H9 (cell line): Measurements from ENCODE around the gene TDRD9. TPM values are rescaled to one million over a fixed set of nuclear protein-coding genes. Genes with fewer than 3 reads are reported as not detected.

ENCODE experiments used
- DNase-seq: peaks from one replicate; pipeline ENCODE4 v3.0.0-alpha.2; 2017
- H2AFZ ChIP-seq: one replicate; pipeline ENCODE4 v1.6.1; 2013; ENCODE audit warnings: mild to moderate bottlenecking, low read length, control low read depth, moderate library complexity
- H2AK5ac ChIP-seq: 2 replicates; pipeline ENCODE4 v1.6.1; 2013; ENCODE audit warnings: low read length, control low read depth, mixed read lengths; ENCODE audit not compliant: insufficient read length
- H2BK120ac ChIP-seq: one replicate; pipeline ENCODE4 v1.6.1; 2013; ENCODE audit warnings: low read depth, mild to moderate bottlenecking, low read length, control low read depth, inconsistent platforms; ENCODE audit not compliant: poor library complexity, severe bottlenecking
- H2BK12ac ChIP-seq: 2 replicates; pipeline ENCODE4 v1.6.1; 2013; ENCODE audit warnings: low read length, control low read depth, mixed read lengths, low read depth; ENCODE audit not compliant: insufficient read length
- H2BK15ac ChIP-seq: 2 replicates; pipeline ENCODE4 v1.6.1; 2013; ENCODE audit warnings: low read depth, low read length, control low read depth
- H2BK20ac ChIP-seq: one replicate; pipeline ENCODE4 v1.6.1; 2013; ENCODE audit warnings: low read depth, mild to moderate bottlenecking, low read length, control low read depth, inconsistent platforms; ENCODE audit not compliant: poor library complexity, severe bottlenecking
- H2BK5ac ChIP-seq: 2 replicates; pipeline ENCODE4 v1.6.1; 2013; ENCODE audit warnings: low read length, control low read depth, mixed read lengths; ENCODE audit not compliant: insufficient read length
- H3K14ac ChIP-seq: 2 replicates; pipeline ENCODE4 v1.6.1; 2013; ENCODE audit warnings: low read length, control low read depth; ENCODE audit not compliant: insufficient read depth
- H3K18ac ChIP-seq: 2 replicates; pipeline ENCODE4 v1.6.1; 2013; ENCODE audit warnings: low read depth, mild to moderate bottlenecking, mixed read lengths, low read length, control low read depth; ENCODE audit not compliant: insufficient read length
- H3K23ac ChIP-seq: 2 replicates; pipeline ENCODE4 v1.6.1; 2013; ENCODE audit warnings: low read length, control low read depth, mixed read lengths, low read depth; ENCODE audit not compliant: insufficient read length
- H3K23me2 ChIP-seq: 2 replicates; pipeline ENCODE4 v1.6.1; 2013; ENCODE audit warnings: low read depth, mild to moderate bottlenecking, mixed read lengths, low read length, control low read depth; ENCODE audit not compliant: insufficient read length, poor library complexity, severe bottlenecking
- H3K27ac ChIP-seq: 2 replicates; pipeline ENCODE4 v1.5.1; 2013; ENCODE audit warnings: low read length, control low read depth, mixed read lengths, low read depth; ENCODE audit not compliant: insufficient read length
- H3K27me3 ChIP-seq: 2 replicates; pipeline ENCODE4 v1.6.1; 2013; ENCODE audit warnings: low read length, control low read depth, inconsistent platforms; ENCODE audit not compliant: insufficient read depth
- H3K4ac ChIP-seq: 2 replicates; pipeline ENCODE4 v1.6.1; 2013; ENCODE audit warnings: low read depth, mild to moderate bottlenecking, control low read depth, inconsistent platforms, low read length, moderate library complexity
- H3K4me1 ChIP-seq: 2 replicates; pipeline ENCODE4 v1.6.1; 2013; ENCODE audit warnings: low read length, control low read depth, inconsistent platforms; ENCODE audit not compliant: insufficient read depth
- H3K4me2 ChIP-seq: 2 replicates; pipeline ENCODE4 v1.6.1; 2013; ENCODE audit warnings: low read length, control low read depth, mixed read lengths; ENCODE audit not compliant: insufficient read length, insufficient read depth
- H3K56ac ChIP-seq: 2 replicates; pipeline ENCODE4 v1.6.1; 2013; ENCODE audit warnings: low read depth, mild to moderate bottlenecking, mixed read lengths, low read length, control low read depth; ENCODE audit not compliant: insufficient read length
- H3K79me1 ChIP-seq: 2 replicates; pipeline ENCODE4 v1.6.1; 2013; ENCODE audit warnings: low read depth, mild to moderate bottlenecking, moderate library complexity, low read length, control low read depth, inconsistent platforms; ENCODE audit not compliant: insufficient read depth, poor library complexity, severe bottlenecking
- H3K79me2 ChIP-seq: 2 replicates; pipeline ENCODE4 v1.6.1; 2013; ENCODE audit warnings: low read length, control low read depth, inconsistent platforms; ENCODE audit not compliant: insufficient read depth
- H3K9ac ChIP-seq: 2 replicates; pipeline ENCODE4 v1.6.1; 2013; ENCODE audit warnings: low read length, control low read depth, mixed read lengths; ENCODE audit not compliant: insufficient read length; ENCODE audit errors: extremely low read depth
- H3K9me3 ChIP-seq: one replicate; pipeline ENCODE4 v1.6.1; 2013; ENCODE audit warnings: low read depth, low read length, inconsistent platforms; ENCODE audit not compliant: control insufficient read depth
- H3T11ph ChIP-seq: one replicate; pipeline ENCODE4 v1.6.1; 2013; ENCODE audit warnings: mild to moderate bottlenecking, low read length, control low read depth, inconsistent platforms
- H4K20me1 ChIP-seq: one replicate; pipeline ENCODE4 v1.6.1; 2013; ENCODE audit not compliant: control insufficient read depth, insufficient read length, insufficient read depth
- H4K5ac ChIP-seq: 2 replicates; pipeline ENCODE4 v1.6.1; 2013; ENCODE audit warnings: low read depth, mild to moderate bottlenecking, mixed read lengths, low read length, control low read depth; ENCODE audit not compliant: insufficient read length
- H4K8ac ChIP-seq: replicated peaks from 2 replicates; pipeline ENCODE4 v1.6.1; 2013; ENCODE audit warnings: low read length, control low read depth, mixed read lengths, low read depth; ENCODE audit not compliant: insufficient read length
- H4K91ac ChIP-seq: 2 replicates; pipeline ENCODE4 v1.6.1; 2013; ENCODE audit warnings: low read depth, mild to moderate bottlenecking, moderate library complexity, mixed read lengths, low read length, control low read depth; ENCODE audit not compliant: insufficient read length
- H3K27ac Mint-ChIP-seq, 3 experiments: 2 replicates in 2 of 3; 3 replicates in 1 of 3; pipeline ENCODE4 v1.8.0; 2020 to 2021; ENCODE audit warnings: mixed read lengths in 3 of 3, mild to moderate bottlenecking in 1 of 3, moderate library complexity in 1 of 3
- H3K27me3 Mint-ChIP-seq: 2 replicates; pipeline ENCODE4 v1.8.0; 2021; ENCODE audit warnings: low read depth, mild to moderate bottlenecking, moderate library complexity, mixed read lengths
- H3K36me3 Mint-ChIP-seq, 3 experiments: 2 replicates in 2 of 3; 3 replicates in 1 of 3; pipeline ENCODE4 v1.8.0; 2020 to 2021; ENCODE audit warnings: low read depth in 3 of 3, mixed read lengths in 3 of 3; ENCODE audit not compliant: insufficient read depth in 1 of 3
- H3K4me1 Mint-ChIP-seq, 2 experiments: 2 replicates each; pipeline ENCODE4 v1.8.0; 2020; ENCODE audit warnings: mixed read lengths in 2 of 2
- H3K4me3 Mint-ChIP-seq, 2 experiments: 2 replicates in 1 of 2; 3 replicates in 1 of 2; pipeline ENCODE4 v1.8.0; 2020 to 2021; ENCODE audit warnings: mild to moderate bottlenecking in 2 of 2, mixed read lengths in 2 of 2, moderate library complexity in 1 of 2
- H3K9me3 Mint-ChIP-seq, 2 experiments: 2 replicates in 1 of 2; 3 replicates in 1 of 2; pipeline ENCODE4 v1.8.0; 2020; ENCODE audit warnings: mild to moderate bottlenecking in 2 of 2, mixed read lengths in 2 of 2, moderate library complexity in 1 of 2
- CTCF ChIP-seq: fragments of 200-600 bp; sonication (generic); conservative IDR thresholded peaks from 3 replicates; pipeline ENCODE4 v1.8.0; 2021; ENCODE audit warnings: antibody characterized with exemption, mild to moderate bottlenecking
- WGBS: extraction: QIAGEN DNeasy Blood & Tissue Kit; methylation state at CpG from one replicate; pipeline ENCODE4 v1.1.7; 2013; ENCODE audit warnings: missing lambda C conversion rate, low lambda C conversion rate, mixed read lengths; ENCODE audit not compliant: insufficient read length; ENCODE audit errors: extremely low coverage; 5-methylcytosine and 5-hydroxymethylcytosine counted together
- long read RNA-seq: library from polyadenylated mRNA; unstranded; transcript quantifications from one replicate; pipeline ENCODE4 v2.0.0, GENCODE V29; 2020
- total RNA-seq: library from RNA; stranded (reverse); gene quantifications from 2 replicates; pipeline ENCODE4 v1.2.1, GENCODE V29; 2021

TDRD9 gene, protein sequence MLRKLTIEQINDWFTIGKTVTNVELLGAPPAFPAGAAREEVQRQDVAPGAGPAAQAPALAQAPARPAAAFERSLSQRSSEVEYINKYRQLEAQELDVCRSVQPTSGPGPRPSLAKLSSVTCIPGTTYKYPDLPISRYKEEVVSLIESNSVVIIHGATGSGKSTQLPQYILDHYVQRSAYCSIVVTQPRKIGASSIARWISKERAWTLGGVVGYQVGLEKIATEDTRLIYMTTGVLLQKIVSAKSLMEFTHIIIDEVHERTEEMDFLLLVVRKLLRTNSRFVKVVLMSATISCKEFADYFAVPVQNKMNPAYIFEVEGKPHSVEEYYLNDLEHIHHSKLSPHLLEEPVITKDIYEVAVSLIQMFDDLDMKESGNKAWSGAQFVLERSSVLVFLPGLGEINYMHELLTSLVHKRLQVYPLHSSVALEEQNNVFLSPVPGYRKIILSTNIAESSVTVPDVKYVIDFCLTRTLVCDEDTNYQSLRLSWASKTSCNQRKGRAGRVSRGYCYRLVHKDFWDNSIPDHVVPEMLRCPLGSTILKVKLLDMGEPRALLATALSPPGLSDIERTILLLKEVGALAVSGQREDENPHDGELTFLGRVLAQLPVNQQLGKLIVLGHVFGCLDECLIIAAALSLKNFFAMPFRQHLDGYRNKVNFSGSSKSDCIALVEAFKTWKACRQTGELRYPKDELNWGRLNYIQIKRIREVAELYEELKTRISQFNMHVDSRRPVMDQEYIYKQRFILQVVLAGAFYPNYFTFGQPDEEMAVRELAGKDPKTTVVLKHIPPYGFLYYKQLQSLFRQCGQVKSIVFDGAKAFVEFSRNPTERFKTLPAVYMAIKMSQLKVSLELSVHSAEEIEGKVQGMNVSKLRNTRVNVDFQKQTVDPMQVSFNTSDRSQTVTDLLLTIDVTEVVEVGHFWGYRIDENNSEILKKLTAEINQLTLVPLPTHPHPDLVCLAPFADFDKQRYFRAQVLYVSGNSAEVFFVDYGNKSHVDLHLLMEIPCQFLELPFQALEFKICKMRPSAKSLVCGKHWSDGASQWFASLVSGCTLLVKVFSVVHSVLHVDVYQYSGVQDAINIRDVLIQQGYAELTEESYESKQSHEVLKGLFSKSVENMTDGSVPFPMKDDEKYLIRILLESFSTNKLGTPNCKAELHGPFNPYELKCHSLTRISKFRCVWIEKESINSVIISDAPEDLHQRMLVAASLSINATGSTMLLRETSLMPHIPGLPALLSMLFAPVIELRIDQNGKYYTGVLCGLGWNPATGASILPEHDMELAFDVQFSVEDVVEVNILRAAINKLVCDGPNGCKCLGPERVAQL (N-terminal part only)
- not detected in 2 replicates for total RNA-seq
- long read RNA-seq: 0 reads

DNA sequence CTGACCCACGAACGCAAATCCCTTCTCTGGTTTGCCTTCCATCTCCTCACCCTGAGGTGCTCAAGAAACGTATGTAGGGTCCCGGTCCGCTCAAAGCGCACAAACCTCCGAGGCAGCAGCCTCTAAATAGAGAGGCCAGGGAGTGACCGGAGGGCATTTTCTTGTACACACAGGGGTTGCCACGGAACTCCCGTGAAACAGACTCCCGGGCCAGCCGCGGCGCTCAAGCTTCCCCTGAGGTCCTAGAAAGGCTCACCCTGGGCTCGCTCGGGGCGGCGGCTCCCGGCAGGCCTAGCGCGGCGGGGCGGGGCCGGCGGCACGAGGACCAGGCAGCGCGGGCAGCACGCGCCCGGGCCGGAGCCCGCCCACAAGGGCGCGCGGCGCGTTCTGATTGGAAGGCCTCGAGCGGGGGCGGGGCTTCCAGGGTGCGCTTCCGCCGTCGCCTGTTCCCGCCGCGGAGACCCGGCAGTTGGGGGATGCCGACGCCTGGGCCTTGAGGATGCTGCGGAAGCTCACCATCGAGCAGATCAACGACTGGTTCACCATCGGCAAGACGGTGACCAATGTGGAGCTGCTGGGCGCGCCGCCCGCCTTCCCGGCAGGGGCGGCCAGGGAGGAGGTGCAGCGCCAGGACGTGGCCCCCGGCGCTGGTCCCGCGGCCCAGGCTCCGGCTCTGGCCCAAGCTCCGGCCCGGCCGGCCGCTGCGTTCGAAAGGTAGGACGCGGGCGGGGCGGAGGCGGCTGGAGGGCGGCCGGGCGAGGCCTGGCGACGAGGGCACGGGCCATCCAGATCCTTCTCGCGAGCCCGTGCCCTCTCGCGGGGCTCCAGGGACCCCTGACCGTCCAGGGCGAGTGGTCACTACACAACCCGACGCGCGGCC is at the start of gene TDRD9:
TDRD9 (plus strand) TSS at position 446 of the 880 bp plus-strand sequence; CDS start at position 500, 54 bp downstream.
- Histone ChIP-seq H3K23ac (no peak within 1 kb of the TSS), H2AK5ac (no peak within 1 kb of the TSS), H3K56ac (no peak within 1 kb of the TSS), H3K9ac (no peak within 1 kb of the TSS), H3K14ac (no peak within 1 kb of the TSS), H2BK120ac (no peak within 1 kb of the TSS), H4K5ac (no peak within 1 kb of the TSS), H3K9me3 (no peaks in the 10 kb centered on the region), H2BK12ac (no peak within 1 kb of the TSS), H4K91ac (no peak within 1 kb of the TSS), H3K79me1 (no peaks in the 10 kb centered on the region), H2BK15ac (no peak within 1 kb of the TSS), H3K23me2 (no peaks in the 10 kb centered on the region), H3K79me2 (no peaks in the 10 kb centered on the region), H4K8ac (no peak within 1 kb of the TSS), H3K27me3 (no peaks in the 10 kb centered on the region), H2AFZ (no peak within 1 kb of the TSS), H2BK20ac (no peak within 1 kb of the TSS), H3K4me1 (no peaks in the 10 kb centered on the region), H3K18ac (no peak within 1 kb of the TSS), H4K20me1 (no peaks in the 10 kb centered on the region), H3K4ac (no peak within 1 kb of the TSS), H2BK5ac (no peak within 1 kb of the TSS), H3K27ac (no peak within 1 kb of the TSS), H3K4me2 (no peak within 1 kb of the TSS), H3T11ph (no peak within 1 kb of the TSS)
- no peak for DNase-seq
- Mint-ChIP-seq H3K36me3 (no peaks in the 10 kb centered on the region), H3K27ac (peak within 1 kb of the TSS in 1 of 3 experiments; percentile 70; a peak in 1 of 7 replicates), H3K27me3 (peaks cover 6% of the 10 kb centered on the region; the same call in 1 of the 2 replicates), H3K4me1 (peaks cover 4% of the 10 kb centered on the region in 2 experiments; a peak in 1 of 4 replicates), H3K4me3 (no peak within 1 kb of the TSS), H3K9me3 (peaks cover 0 to 3% of the 10 kb centered on the region in 2 experiments; a peak in 2 of 5 replicates)
- no peak for TF ChIP-seq CTCF
- WGBS: no CpG with 5 or more reads among the region's 97 CpGs
